Measurements from ENCODE around the gene KCNIP1.

Gene KCNIP1

GRCh38 chr5:170603109-170603508 is 99.3 kb downstream of the KCNIP1 start:
- no peak for DNase-seq

- DNase-seq = peak; percentile 52
Observed at GRCh38 chr5:170603578-170604565, 100.1 kb downstream of the KCNIP1 start.

- no peak for DNase-seq
Observed at GRCh38 chr5:170606941-170607340, 103.1 kb downstream of the KCNIP1 start.

GRCh38 chr5:170611449-170612090 is 107.8 kb downstream of the KCNIP1 start:
- no peak for DNase-seq

- DNase-seq = no peak
Observed at GRCh38 chr5:170612256-170612678, 108.4 kb downstream of the KCNIP1 start.

GRCh38 chr5:170614065-170614490 is 110.3 kb downstream of the KCNIP1 start:
- DNase-seq = no peak

- no peak for DNase-seq
Observed at GRCh38 chr5:170614720-170615119, 110.9 kb downstream of the KCNIP1 start.

- DNase-seq = no peak
Observed at GRCh38 chr5:170617533-170618490, 114.0 kb downstream of the KCNIP1 start.

GRCh38 chr5:170619869-170620268 is 116.0 kb downstream of the KCNIP1 start:
- no peak for DNase-seq

GRCh38 chr5:170622933-170623332 is 119.1 kb downstream of the KCNIP1 start:
- no peak for DNase-seq

GRCh38 chr5:170623576-170624181 is 119.9 kb downstream of the KCNIP1 start:
- no peak for DNase-seq

- no peak for DNase-seq
Observed at GRCh38 chr5:170625221-170626165, 121.7 kb downstream of the KCNIP1 start.

GRCh38 chr5:170626507-170627150 is 122.8 kb downstream of the KCNIP1 start:
- DNase-seq = no peak

GRCh38 chr5:170627271-170627670 is 123.5 kb downstream of the KCNIP1 start:
- DNase-seq = no peak

GRCh38 chr5:170628028-170628427 is 124.2 kb downstream of the KCNIP1 start:
- no peak for DNase-seq

- DNase-seq = no peak
Observed at GRCh38 chr5:170628691-170629565, 125.1 kb downstream of the KCNIP1 start.

- no peak for DNase-seq
Observed at GRCh38 chr5:170629566-170630175, 125.9 kb downstream of the KCNIP1 start.

GRCh38 chr5:170630226-170630625 is 126.4 kb downstream of the KCNIP1 start:
- no peak for DNase-seq

- DNase-seq = no peak
Observed at GRCh38 chr5:170630711-170631141, 126.9 kb downstream of the KCNIP1 start.

Data from left hindlimb (tissue), 1 donor.